HG03103 (cell line): ENCODE data around the gene G3BP1.
"Not testable (repeated sequence)": the region's sequence is repeated elsewhere in the genome, so short reads cannot be mapped to it uniquely, and the experiment has no call there.

Experiments
- ATAC-seq: cut with Tn5 transposase; IDR thresholded peaks from one replicate; pipeline ENCODE4 v1.9.1; 2021; ENCODE audit warnings: low read depth; ENCODE audit not compliant: unreplicated experiment

G3BP1 gene

GRCh38 chr5:151855701-151856100, 83.9 kb downstream of the G3BP1 start:
- no peak for ATAC-seq

- ATAC-seq, result no peak
Measured at GRCh38 chr5:151856861-151857260, 85.1 kb downstream of the G3BP1 start.

- ATAC-seq, result not testable (repeated sequence)
Measured at GRCh38 chr5:151860867-151861266, 89.1 kb downstream of the G3BP1 start.
